Measurements from ENCODE around the gene COL1A1.

GRCh38 chr17:50196826-50197225 lies 4.6 kb downstream of the COL1A1 start:
- TF ChIP-seq CTCF (conservative IDR thresholded peaks at IDR 0.05) (no peak), EZH2 (IDR thresholded peaks at IDR 0.05; ENCODE audit: low read depth) (no peak)
